ENCODE results near the gene BORCS8. TPM values are rescaled to one million over a fixed set of nuclear protein-coding genes. Genes with fewer than 3 reads are reported as not detected.

The BORCS8 gene
- total and polyA plus RNA-seq, 3 donors from 2014 or later = 17.7 to 36.6 (median 25.7) TPM

DNA sequence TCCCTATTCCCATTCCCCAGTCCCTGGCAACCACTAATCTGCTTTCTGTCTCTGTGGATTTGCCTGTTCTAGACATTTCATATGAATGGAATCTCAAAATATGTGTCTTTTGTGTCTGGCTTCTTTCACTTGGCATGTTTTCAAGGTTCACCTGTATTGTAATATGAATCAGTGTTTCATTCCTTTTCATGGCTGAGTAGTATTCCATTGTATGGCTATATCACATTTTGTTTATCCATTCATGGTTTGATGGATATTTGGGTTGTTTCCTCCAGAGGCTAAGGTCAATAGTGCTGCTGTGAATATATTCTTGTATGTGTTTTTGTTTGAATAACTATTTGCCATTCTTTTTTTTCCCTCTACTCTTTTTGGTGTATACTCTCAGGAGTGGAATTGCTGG lies 44.2 kb upstream of the BORCS8 start:
- DNase-seq = no peak
- Histone ChIP-seq H3K27ac (no peak overlapping the region), H3K4me3 (no peak overlapping the region), H3K9me3 (no peaks in the 10 kb centered on the region), H3K4me1 (no peaks in the 10 kb centered on the region), H3K27me3 (no peaks in the 10 kb centered on the region), H3K36me3 (ENCODE audit: low read depth, missing control alignments) (no peaks in the 10 kb centered on the region)
- TF ChIP-seq, protein P1, sequence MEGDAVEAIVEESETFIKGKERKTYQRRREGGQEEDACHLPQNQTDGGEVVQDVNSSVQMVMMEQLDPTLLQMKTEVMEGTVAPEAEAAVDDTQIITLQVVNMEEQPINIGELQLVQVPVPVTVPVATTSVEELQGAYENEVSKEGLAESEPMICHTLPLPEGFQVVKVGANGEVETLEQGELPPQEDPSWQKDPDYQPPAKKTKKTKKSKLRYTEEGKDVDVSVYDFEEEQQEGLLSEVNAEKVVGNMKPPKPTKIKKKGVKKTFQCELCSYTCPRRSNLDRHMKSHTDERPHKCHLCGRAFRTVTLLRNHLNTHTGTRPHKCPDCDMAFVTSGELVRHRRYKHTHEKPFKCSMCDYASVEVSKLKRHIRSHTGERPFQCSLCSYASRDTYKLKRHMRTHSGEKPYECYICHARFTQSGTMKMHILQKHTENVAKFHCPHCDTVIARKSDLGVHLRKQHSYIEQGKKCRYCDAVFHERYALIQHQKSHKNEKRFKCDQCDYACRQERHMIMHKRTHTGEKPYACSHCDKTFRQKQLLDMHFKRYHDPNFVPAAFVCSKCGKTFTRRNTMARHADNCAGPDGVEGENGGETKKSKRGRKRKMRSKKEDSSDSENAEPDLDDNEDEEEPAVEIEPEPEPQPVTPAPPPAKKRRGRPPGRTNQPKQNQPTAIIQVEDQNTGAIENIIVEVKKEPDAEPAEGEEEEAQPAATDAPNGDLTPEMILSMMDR (IDR thresholded peaks at IDR 0.05) = no peak
- TF ChIP-seq POLR2A (IDR thresholded peaks at IDR 0.05) = no peak
- intact Hi-C loops (cut with DNase I; ENCODE audit: low total_unique reads) = no loop called here

GRCh38 chr19:19234220-19234816 lies 42.4 kb upstream of the BORCS8 start:
- intact Hi-C loops (cut with DNase I; ENCODE audit: low total_unique reads) = no loop called here
- H3K4me3 ChIP-seq = no peak overlapping the region
- no peak for TF ChIP-seq POLR2A (IDR thresholded peaks at IDR 0.05)
- TF ChIP-seq, protein P1 (IDR thresholded peaks at IDR 0.05) = no peak
- no peaks in the 10 kb centered on the region for H3K4me1 ChIP-seq
- H3K36me3 ChIP-seq (ENCODE audit: low read depth, missing control alignments) = no peaks in the 10 kb centered on the region
- no peak for DNase-seq
- H3K27ac ChIP-seq = no peak overlapping the region
- 90% methylated on average over 2 of the region's 2 CpGs for WGBS, 2 donors
- H3K9me3 ChIP-seq = no peaks in the 10 kb centered on the region
- H3K27me3 ChIP-seq = no peaks in the 10 kb centered on the region

DNA sequence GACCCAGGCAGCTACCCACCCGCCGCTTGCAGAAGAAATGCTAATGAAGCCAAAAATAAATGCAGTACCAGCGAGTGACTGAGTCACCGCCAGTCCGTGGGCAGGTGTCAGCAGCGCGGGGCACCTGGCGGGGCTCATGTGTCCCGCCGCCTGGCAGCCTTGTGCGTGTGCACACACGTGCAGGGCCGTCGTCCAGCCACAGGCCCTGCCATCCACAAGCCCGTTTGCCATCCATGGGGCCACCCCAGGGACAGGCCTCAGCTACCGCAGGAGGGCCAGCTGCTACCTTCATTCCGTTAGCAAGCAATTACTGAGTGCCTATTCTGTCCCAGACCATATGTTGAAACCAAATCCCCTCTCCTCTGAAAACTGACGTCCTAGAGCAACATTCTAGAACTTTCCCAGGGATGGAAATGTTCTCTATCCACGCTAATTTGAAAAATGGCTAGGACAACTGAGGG lies 40.3 kb upstream of the BORCS8 start:
- DNase-seq = no peak
- H3K4me1 ChIP-seq = no peaks in the 10 kb centered on the region
- no peak overlapping the region for H3K27ac ChIP-seq
- no peaks in the 10 kb centered on the region for H3K27me3 ChIP-seq
- no peak overlapping the region for H3K4me3 ChIP-seq
- TF ChIP-seq POLR2A (IDR thresholded peaks at IDR 0.05) = no peak
- TF ChIP-seq, protein P1 (IDR thresholded peaks at IDR 0.05) = no peak
- H3K36me3 ChIP-seq (ENCODE audit: low read depth, missing control alignments) = no peaks in the 10 kb centered on the region
- H3K9me3 ChIP-seq = no peaks in the 10 kb centered on the region
- 70 to 76% methylated on average over 10 to 19 of the region's 19 CpGs for WGBS, 2 donors
- intact Hi-C loops (cut with DNase I; ENCODE audit: low total_unique reads) = no loop called here

DNA sequence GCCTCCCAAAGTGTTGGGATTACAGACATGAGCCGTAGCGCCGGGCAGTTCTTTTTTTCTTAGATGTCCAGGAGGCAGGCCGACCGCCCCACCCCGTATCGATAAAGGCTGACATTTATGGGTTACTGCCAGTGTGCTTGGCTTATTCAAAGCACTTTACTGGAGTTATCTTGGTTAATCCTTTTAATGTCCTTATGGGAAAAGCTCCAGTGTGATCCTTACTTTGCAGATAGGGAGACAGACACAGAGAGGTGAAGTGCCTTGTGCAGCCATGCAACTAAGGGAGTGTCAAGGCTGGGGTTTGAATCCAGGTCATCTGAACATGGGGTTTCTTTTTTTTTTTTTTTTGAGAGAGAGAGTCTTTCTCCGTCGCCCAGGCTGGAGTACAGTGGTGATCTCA lies 39.0 kb upstream of the BORCS8 start:
- Histone ChIP-seq H3K27me3 (no peaks in the 10 kb centered on the region), H3K4me3 (no peak overlapping the region), H3K9me3 (no peaks in the 10 kb centered on the region), H3K27ac (no peak overlapping the region), H3K4me1 (no peaks in the 10 kb centered on the region), H3K36me3 (ENCODE audit: low read depth, missing control alignments) (no peaks in the 10 kb centered on the region)
- TF ChIP-seq, protein P1 (IDR thresholded peaks at IDR 0.05) = no peak
- TF ChIP-seq POLR2A (IDR thresholded peaks at IDR 0.05) = no peak
- no peak for DNase-seq
- 71 to 86% methylated on average over 5 to 9 of the region's 9 CpGs for WGBS, 2 donors
- intact Hi-C loops (cut with DNase I; ENCODE audit: low total_unique reads) = no loop called here

DNA sequence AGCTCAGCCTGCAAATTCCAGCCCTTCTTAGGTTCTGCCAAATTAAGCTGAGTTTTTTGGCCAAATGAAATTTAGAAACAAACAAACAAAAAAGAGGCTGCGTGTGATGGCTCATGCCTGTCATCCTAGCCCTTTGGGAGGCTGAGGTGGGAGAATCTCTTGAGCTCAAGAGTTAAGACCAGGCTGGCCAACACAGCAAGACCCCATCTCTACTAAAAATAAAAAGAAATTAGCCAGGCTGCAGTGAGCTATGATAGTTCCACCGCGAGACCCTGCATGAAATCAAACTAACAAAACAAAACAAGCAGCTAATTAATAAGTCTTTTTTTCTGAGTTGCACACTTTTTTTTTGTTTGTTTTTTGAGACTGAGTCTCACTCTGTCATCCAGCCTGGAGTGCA lies 37.7 kb upstream of the BORCS8 start:
- H3K9me3 ChIP-seq = no peaks in the 10 kb centered on the region
- no peak overlapping the region for H3K27ac ChIP-seq
- intact Hi-C loops (cut with DNase I; ENCODE audit: low total_unique reads) = no loop called here
- no peak overlapping the region for H3K4me3 ChIP-seq
- WGBS, 2 donors = 67 to 75% methylated on average over 3 of the region's 3 CpGs
- TF ChIP-seq POLR2A (IDR thresholded peaks at IDR 0.05) = no peak
- no peaks in the 10 kb centered on the region for H3K36me3 ChIP-seq (ENCODE audit: low read depth, missing control alignments)
- H3K27me3 ChIP-seq = no peaks in the 10 kb centered on the region
- H3K4me1 ChIP-seq = no peaks in the 10 kb centered on the region
- no peak for DNase-seq

All from testis (tissue), 3 donors.